Measurements from ENCODE around the gene PBOV1. TPM values are rescaled to one million over a fixed set of nuclear protein-coding genes. Genes with fewer than 3 reads are reported as not detected.

The PBOV1 gene
- total and polyA plus RNA-seq, 3 donors from 2014 or later = not detected

- Histone ChIP-seq H3K27ac (no peak overlapping the region), H3K36me3 (ENCODE audit: low read depth, missing control alignments) (no peaks in the 10 kb centered on the region), H3K4me3 (no peak overlapping the region), H3K27me3 (no peaks in the 10 kb centered on the region), H3K4me1 (no peaks in the 10 kb centered on the region), H3K9me3 (no peaks in the 10 kb centered on the region)
- TF ChIP-seq CTCF (IDR thresholded peaks at IDR 0.05) (no peak), POLR2A (IDR thresholded peaks at IDR 0.05) (no peak)
- intact Hi-C loops (cut with DNase I; ENCODE audit: low total_unique reads) = no loop called here
- no peak for DNase-seq
- 61 to 69% methylated on average over 6 of the region's 6 CpGs for WGBS, 2 donors
Measured at GRCh38 chr6:138198430-138199091, 19.7 kb downstream of the PBOV1 start.

GRCh38 chr6:138197570-138197969 lies 20.7 kb downstream of the PBOV1 start:
- no peaks in the 10 kb centered on the region for H3K36me3 ChIP-seq (ENCODE audit: low read depth, missing control alignments)
- H3K9me3 ChIP-seq = no peaks in the 10 kb centered on the region
- no peak for DNase-seq
- no peaks in the 10 kb centered on the region for H3K4me1 ChIP-seq
- 88 to 93% methylated on average over 7 of the region's 7 CpGs for whole genome bisulfite sequencing, 2 donors
- intact Hi-C loops (cut with DNase I; ENCODE audit: low total_unique reads) = no loop called here
- no peak overlapping the region for H3K4me3 ChIP-seq
- TF ChIP-seq CTCF (IDR thresholded peaks at IDR 0.05) (no peak), POLR2A (IDR thresholded peaks at IDR 0.05) (no peak)
- no peaks in the 10 kb centered on the region for H3K27me3 ChIP-seq
- H3K27ac ChIP-seq = no peak overlapping the region

GRCh38 chr6:138196122-138196738 lies 22.1 kb downstream of the PBOV1 start:
- DNase-seq = no peak
- TF ChIP-seq CTCF (IDR thresholded peaks at IDR 0.05) = no peak
- no peak for TF ChIP-seq POLR2A (IDR thresholded peaks at IDR 0.05)
- WGBS, 2 donors = 82 to 89% methylated on average over 3 of the region's 3 CpGs
- no peak overlapping the region for H3K4me3 ChIP-seq
- no peaks in the 10 kb centered on the region for H3K4me1 ChIP-seq
- no peaks in the 10 kb centered on the region for H3K36me3 ChIP-seq (ENCODE audit: low read depth, missing control alignments)
- intact Hi-C loops (cut with DNase I; ENCODE audit: low total_unique reads) = no loop called here
- no peaks in the 10 kb centered on the region for H3K9me3 ChIP-seq
- no peak overlapping the region for H3K27ac ChIP-seq
- no peaks in the 10 kb centered on the region for H3K27me3 ChIP-seq

- TF ChIP-seq CTCF (IDR thresholded peaks at IDR 0.05) = no peak
- no peak for TF ChIP-seq POLR2A (IDR thresholded peaks at IDR 0.05)
- no peaks in the 10 kb centered on the region for H3K36me3 ChIP-seq (ENCODE audit: low read depth, missing control alignments)
- no peak overlapping the region for H3K4me3 ChIP-seq
- intact Hi-C loops (cut with DNase I; ENCODE audit: low total_unique reads) = no loop called here
- no peak for DNase-seq
- no peaks in the 10 kb centered on the region for H3K27me3 ChIP-seq
- no peaks in the 10 kb centered on the region for H3K4me1 ChIP-seq
- no peaks in the 10 kb centered on the region for H3K9me3 ChIP-seq
- no peak overlapping the region for H3K27ac ChIP-seq
- WGBS, 2 donors = 80 to 86% methylated on average over 4 of the region's 4 CpGs
Measured at GRCh38 chr6:138194287-138194686, 24.0 kb downstream of the PBOV1 start.
